ENCODE data around the gene SOHLH1.

Gene SOHLH1

DNA sequence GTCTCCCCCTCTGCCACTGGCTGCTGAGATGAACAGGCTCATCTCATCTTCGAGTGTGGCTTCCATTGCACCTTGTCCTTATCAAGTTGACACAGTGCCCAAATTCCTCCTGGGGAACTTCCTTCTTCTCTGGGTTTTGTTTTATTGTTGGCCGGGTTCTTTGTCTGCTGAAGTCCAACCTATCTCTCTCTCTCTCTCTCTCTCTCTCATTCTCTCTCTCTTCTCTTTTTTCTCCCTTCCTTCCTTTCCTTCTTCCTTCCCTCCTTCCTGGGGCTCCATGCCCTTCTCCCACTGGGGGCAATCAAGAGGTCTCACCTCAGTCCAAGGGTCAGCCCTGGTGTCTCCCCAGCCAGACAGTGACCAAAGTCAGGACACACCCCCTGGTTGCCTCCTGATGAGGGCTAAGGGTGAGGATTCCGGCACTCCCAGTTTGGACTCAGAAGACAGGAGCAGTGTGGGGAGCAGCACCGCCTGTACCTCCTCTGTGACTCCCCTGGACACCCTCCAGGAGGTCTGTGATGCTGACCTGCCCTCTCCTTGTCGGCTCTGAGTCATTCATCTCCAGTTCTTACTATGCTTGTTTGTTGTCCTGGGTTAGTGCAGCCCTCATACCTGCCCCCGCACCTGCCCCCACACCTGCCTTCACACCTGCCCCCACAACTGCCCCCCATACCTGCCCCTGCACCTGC lies 33.4 kb upstream of the SOHLH1 start:
- no peaks in the 10 kb centered on the region for H3K27me3 ChIP-seq (ENCODE audit: insufficient read depth, low read length)
- H3K4me2 ChIP-seq (ENCODE audit: low read length) = no peak overlapping the region
- no peaks in the 10 kb centered on the region for H3K9me3 ChIP-seq (ENCODE audit: low read length)
- H3K79me2 ChIP-seq (ENCODE audit: insufficient read depth, low read length) = no peaks in the 10 kb centered on the region
- H3K36me3 ChIP-seq (ENCODE audit: insufficient read depth, low read length) = no peaks in the 10 kb centered on the region
- no peak overlapping the region for H3K4me3 ChIP-seq (ENCODE audit: low read depth, low read length, poor library complexity, severe bottlenecking)
- TF ChIP-seq, protein P1, sequence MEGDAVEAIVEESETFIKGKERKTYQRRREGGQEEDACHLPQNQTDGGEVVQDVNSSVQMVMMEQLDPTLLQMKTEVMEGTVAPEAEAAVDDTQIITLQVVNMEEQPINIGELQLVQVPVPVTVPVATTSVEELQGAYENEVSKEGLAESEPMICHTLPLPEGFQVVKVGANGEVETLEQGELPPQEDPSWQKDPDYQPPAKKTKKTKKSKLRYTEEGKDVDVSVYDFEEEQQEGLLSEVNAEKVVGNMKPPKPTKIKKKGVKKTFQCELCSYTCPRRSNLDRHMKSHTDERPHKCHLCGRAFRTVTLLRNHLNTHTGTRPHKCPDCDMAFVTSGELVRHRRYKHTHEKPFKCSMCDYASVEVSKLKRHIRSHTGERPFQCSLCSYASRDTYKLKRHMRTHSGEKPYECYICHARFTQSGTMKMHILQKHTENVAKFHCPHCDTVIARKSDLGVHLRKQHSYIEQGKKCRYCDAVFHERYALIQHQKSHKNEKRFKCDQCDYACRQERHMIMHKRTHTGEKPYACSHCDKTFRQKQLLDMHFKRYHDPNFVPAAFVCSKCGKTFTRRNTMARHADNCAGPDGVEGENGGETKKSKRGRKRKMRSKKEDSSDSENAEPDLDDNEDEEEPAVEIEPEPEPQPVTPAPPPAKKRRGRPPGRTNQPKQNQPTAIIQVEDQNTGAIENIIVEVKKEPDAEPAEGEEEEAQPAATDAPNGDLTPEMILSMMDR (IDR thresholded peaks at IDR 0.05; ENCODE audit: low read length) = no peak
- no peak for TF ChIP-seq EZH2 (IDR thresholded peaks at IDR 0.05; ENCODE audit: borderline replicate concordance, low read length)
- H3K4me1 ChIP-seq (ENCODE audit: insufficient read depth, low read length, severe bottlenecking) = no peaks in the 10 kb centered on the region
- H3F3A ChIP-seq (ENCODE audit: insufficient read depth, low read length) = no peaks in the 10 kb centered on the region
- H2AFZ ChIP-seq (ENCODE audit: low read length) = no peak overlapping the region
- no peaks in the 10 kb centered on the region for H3K9me2 ChIP-seq (ENCODE audit: low read depth, low read length)
- no peak overlapping the region for H3K9ac ChIP-seq (ENCODE audit: low read length)
- no peaks in the 10 kb centered on the region for H4K20me1 ChIP-seq (ENCODE audit: insufficient read depth, low read length)
- H3K27ac ChIP-seq (ENCODE audit: low read depth, low read length, poor library complexity, severe bottlenecking) = no peak overlapping the region

DNA sequence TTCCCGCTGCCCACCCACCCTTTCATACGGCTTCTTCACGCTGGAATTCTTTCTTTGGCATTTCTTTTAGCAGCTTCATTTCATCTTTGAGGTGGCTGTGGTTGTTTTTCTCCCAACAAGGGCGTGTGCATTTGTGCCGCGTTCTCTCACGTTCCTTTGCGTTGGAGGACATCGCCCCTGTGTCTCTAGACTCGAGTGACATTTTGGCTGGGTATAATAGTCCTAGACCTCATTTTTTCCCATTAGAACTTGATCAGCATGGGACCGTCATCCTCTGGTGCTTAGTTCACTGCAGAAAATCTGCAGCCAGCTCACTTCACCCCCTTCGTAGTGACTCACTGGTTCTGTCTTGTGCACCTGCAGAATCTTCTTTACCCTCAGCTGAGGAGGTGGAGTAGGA lies 32.2 kb upstream of the SOHLH1 start:
- Histone ChIP-seq H3K9ac (ENCODE audit: low read length) (no peak overlapping the region), H3K36me3 (ENCODE audit: insufficient read depth, low read length) (no peaks in the 10 kb centered on the region), H3K9me3 (ENCODE audit: low read length) (no peaks in the 10 kb centered on the region), H3K4me2 (ENCODE audit: low read length) (no peak overlapping the region), H3K4me1 (ENCODE audit: insufficient read depth, low read length, severe bottlenecking) (no peaks in the 10 kb centered on the region), H3K27ac (ENCODE audit: low read depth, low read length, poor library complexity, severe bottlenecking) (no peak overlapping the region), H3K4me3 (ENCODE audit: low read depth, low read length, poor library complexity, severe bottlenecking) (no peak overlapping the region), H3F3A (ENCODE audit: insufficient read depth, low read length) (no peaks in the 10 kb centered on the region), H3K9me2 (ENCODE audit: low read depth, low read length) (no peaks in the 10 kb centered on the region), H4K20me1 (ENCODE audit: insufficient read depth, low read length) (no peaks in the 10 kb centered on the region), H3K79me2 (ENCODE audit: insufficient read depth, low read length) (no peaks in the 10 kb centered on the region), H2AFZ (ENCODE audit: low read length) (no peak overlapping the region), H3K27me3 (ENCODE audit: insufficient read depth, low read length) (no peaks in the 10 kb centered on the region)
- TF ChIP-seq, protein P1 (IDR thresholded peaks at IDR 0.05; ENCODE audit: low read length) = no peak

DNA sequence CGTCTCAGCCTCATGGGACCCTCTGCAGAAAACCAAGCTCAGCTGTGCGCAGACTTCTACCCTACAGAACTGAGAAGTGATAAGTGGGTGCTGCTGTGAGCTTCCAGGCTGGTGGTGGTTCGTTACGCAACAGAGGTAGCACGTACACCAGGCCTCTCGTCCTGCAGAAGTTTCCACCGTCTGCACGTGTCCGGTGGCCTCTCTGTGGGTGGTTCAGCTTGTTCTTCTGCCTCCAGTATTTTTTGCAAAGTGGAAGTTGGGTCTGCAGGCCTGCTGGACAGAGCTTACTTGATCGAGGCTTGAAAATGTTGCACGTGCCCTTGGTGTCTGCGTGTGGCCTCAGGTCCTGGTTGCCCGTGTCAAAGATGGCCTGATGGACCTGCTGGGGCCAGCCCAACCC lies 30.2 kb upstream of the SOHLH1 start:
- Histone ChIP-seq H3K36me3 (ENCODE audit: insufficient read depth, low read length) (no peaks in the 10 kb centered on the region), H3K4me3 (ENCODE audit: low read depth, low read length, poor library complexity, severe bottlenecking) (no peak overlapping the region), H3K4me2 (ENCODE audit: low read length) (no peak overlapping the region), H3K9me3 (ENCODE audit: low read length) (no peaks in the 10 kb centered on the region), H3K9ac (ENCODE audit: low read length) (no peak overlapping the region), H2AFZ (ENCODE audit: low read length) (no peak overlapping the region), H3K79me2 (ENCODE audit: insufficient read depth, low read length) (no peaks in the 10 kb centered on the region), H4K20me1 (ENCODE audit: insufficient read depth, low read length) (no peaks in the 10 kb centered on the region), H3K27me3 (ENCODE audit: insufficient read depth, low read length) (no peaks in the 10 kb centered on the region), H3K27ac (ENCODE audit: low read depth, low read length, poor library complexity, severe bottlenecking) (no peak overlapping the region), H3K4me1 (ENCODE audit: insufficient read depth, low read length, severe bottlenecking) (no peaks in the 10 kb centered on the region), H3F3A (ENCODE audit: insufficient read depth, low read length) (no peaks in the 10 kb centered on the region), H3K9me2 (ENCODE audit: low read depth, low read length) (no peaks in the 10 kb centered on the region)
- TF ChIP-seq, protein P1 (IDR thresholded peaks at IDR 0.05; ENCODE audit: low read length) = no peak
- TF ChIP-seq EZH2 (IDR thresholded peaks at IDR 0.05; ENCODE audit: borderline replicate concordance, low read length) = no peak

All from OCI-LY1 (cell line).